A549 (cell line): ENCODE results near the gene SP140L.

Experiments
- JUN ChIP-seq, 2 experiments: fragments of >200 bp; sonication (Bioruptor Twin); formaldehyde crosslinking; IDR thresholded peaks; 2 replicates in 1 of 2; 3 replicates in 1 of 2; pipeline ENCODE4 v1.6.1; 2016 to 2017
- MYC ChIP-seq: IDR thresholded peaks from 2 replicates; pipeline ENCODE4 v1.6.1; 2012; ENCODE audit warnings: mild to moderate bottlenecking, inconsistent platforms, low read length, improper control_type of control experiment, borderline replicate concordance
- PBX3 ChIP-seq: IDR thresholded peaks from 2 replicates; pipeline ENCODE4 v1.6.1; 2012
- POLR2A ChIP-seq: IDR thresholded peaks from 2 replicates; pipeline ENCODE4 v1.6.1; 2012; ENCODE audit warnings: mild to moderate bottlenecking, low read length
- POLR2AphosphoS2 ChIP-seq: conservative IDR thresholded peaks from 2 replicates; pipeline ENCODE4 v1.6.1; 2012; ENCODE audit warnings: low read length, improper control_type of control experiment, inconsistent platforms
- RCOR1 ChIP-seq: fragments of 150-350 bp; IDR thresholded peaks from 2 replicates; pipeline ENCODE4 v1.6.1; 2014; ENCODE audit warnings: antibody characterized with exemption, low read length, low read depth
- ZFP36 ChIP-seq: fragments of 450-650 bp; IDR thresholded peaks from 2 replicates; pipeline ENCODE4 v1.6.1; 2014; ENCODE audit warnings: borderline replicate concordance; ENCODE audit not compliant: partially characterized antibody
- TF ChIP-seq, protein P1 (sequence below): fragments of >200 bp; sonication (Bioruptor Twin); formaldehyde crosslinking; IDR thresholded peaks from 3 replicates; pipeline ENCODE4 v1.5.1; 2016

GRCh38 chr2:230308402-230309000, 18.5 kb upstream of the SP140L start:
- TF ChIP-seq ZFP36 (no peak), JUN (IDR thresholded peaks at IDR 0.05) (no peak), POLR2A (no peak), POLR2AphosphoS2 (no peak), PBX3 (no peak), RCOR1 (no peak), MYC (no peak)
- TF ChIP-seq, protein P1, sequence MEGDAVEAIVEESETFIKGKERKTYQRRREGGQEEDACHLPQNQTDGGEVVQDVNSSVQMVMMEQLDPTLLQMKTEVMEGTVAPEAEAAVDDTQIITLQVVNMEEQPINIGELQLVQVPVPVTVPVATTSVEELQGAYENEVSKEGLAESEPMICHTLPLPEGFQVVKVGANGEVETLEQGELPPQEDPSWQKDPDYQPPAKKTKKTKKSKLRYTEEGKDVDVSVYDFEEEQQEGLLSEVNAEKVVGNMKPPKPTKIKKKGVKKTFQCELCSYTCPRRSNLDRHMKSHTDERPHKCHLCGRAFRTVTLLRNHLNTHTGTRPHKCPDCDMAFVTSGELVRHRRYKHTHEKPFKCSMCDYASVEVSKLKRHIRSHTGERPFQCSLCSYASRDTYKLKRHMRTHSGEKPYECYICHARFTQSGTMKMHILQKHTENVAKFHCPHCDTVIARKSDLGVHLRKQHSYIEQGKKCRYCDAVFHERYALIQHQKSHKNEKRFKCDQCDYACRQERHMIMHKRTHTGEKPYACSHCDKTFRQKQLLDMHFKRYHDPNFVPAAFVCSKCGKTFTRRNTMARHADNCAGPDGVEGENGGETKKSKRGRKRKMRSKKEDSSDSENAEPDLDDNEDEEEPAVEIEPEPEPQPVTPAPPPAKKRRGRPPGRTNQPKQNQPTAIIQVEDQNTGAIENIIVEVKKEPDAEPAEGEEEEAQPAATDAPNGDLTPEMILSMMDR = no peak
